Vein endothelial cell (primary cell): ENCODE data around the gene APOC4. TPM values are rescaled to one million over a fixed set of nuclear protein-coding genes. Genes with fewer than 3 reads are reported as not detected.

Experiments used
- total RNA-seq: library from RNA; depleted of rRNA; stranded (reverse); fragments of >200 nt; gene quantifications from 2 replicates; pipeline ENCODE4 v1.2.3, GENCODE V29; 2012

Gene APOC4, protein sequence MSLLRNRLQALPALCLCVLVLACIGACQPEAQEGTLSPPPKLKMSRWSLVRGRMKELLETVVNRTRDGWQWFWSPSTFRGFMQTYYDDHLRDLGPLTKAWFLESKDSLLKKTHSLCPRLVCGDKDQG
- total RNA-seq, result not detected in 2 replicates

DNA sequence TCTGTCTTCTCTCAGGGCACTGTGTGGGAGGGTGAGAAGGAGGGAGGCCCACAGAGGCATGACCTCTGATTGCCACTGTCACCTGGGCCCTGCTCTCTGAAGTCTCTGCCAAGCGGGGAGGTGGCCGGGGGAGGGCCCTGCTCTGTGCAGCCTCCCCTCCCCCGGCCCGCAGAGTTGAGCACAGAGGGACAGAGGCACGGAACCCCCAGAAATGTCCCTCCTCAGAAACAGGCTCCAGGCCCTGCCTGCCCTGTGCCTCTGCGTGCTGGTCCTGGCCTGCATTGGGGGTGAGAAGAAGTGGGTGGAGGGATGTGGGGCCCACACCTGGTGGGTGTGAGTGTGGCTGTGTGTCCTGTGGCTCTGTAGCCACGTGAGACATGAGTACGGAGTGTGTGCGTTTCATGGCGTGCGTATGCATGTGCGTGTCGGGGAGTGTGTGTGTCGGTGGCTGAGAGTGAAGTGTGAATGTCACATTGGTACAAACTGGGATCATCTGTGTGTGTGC is at the start of gene APOC4:
TSS of gene APOC4 (plus strand) at position 171 of the 505 bp plus-strand sequence. CDS start at position 212, 41 bp downstream.

DNA sequence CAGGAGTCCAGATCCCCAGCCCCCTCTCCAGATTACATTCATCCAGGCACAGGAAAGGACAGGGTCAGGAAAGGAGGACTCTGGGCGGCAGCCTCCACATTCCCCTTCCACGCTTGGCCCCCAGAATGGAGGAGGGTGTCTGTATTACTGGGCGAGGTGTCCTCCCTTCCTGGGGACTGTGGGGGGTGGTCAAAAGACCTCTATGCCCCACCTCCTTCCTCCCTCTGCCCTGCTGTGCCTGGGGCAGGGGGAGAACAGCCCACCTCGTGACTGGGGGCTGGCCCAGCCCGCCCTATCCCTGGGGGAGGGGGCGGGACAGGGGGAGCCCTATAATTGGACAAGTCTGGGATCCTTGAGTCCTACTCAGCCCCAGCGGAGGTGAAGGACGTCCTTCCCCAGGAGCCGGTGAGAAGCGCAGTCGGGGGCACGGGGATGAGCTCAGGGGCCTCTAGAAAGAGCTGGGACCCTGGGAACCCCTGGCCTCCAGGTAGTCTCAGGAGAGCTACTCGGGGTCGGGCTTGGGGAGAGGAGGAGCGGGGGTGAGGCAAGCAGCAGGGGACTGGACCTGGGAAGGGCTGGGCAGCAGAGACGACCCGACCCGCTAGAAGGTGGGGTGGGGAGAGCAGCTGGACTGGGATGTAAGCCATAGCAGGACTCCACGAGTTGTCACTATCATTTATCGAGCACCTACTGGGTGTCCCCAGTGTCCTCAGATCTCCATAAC is 36.4 kb upstream of the APOC4 start, which contains the start of gene APOE:
TSS of gene APOE (plus strand) at position 360 of the 724 bp plus-strand sequence. CDS start 829 bp downstream, outside the sequence.

DNA sequence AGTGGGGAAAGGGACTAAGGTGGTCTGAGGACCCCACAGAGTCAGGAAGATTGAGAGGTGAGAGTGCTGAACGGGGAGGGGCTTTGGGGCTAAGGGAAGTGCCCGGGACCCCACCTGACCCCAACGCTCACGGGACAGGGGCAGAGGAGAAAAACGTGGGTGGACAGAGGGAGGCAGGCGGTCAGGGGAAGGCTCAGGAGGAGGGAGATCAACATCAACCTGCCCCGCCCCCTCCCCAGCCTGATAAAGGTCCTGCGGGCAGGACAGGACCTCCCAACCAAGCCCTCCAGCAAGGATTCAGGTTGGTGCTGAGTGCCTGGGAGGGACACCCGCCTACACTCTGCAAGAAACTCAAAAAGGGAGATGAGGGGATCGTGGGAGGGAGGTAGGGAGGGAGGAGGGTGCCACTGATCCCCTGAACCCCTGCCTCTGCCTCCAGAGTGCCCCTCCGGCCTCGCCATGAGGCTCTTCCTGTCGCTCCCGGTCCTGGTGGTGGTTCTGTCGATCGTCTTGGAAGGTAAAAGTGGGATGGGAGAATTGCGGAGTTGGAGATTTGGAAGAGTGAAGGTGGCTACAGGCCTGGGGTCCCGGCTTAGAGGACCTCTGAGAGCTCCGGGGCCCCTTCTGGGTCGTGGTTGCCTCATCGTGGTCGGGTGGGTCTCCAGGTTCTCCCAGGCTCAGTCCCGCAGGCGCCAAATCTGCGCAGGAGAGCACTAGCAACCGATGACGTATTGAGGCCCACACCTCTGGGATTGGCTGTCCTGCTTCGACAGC is 27.4 kb upstream of the APOC4 start, which contains the start of gene APOC1:
TSS of gene APOC1 (plus strand) at position 176 of the 774 bp plus-strand sequence. CDS start at position 460, 284 bp downstream.

DNA sequence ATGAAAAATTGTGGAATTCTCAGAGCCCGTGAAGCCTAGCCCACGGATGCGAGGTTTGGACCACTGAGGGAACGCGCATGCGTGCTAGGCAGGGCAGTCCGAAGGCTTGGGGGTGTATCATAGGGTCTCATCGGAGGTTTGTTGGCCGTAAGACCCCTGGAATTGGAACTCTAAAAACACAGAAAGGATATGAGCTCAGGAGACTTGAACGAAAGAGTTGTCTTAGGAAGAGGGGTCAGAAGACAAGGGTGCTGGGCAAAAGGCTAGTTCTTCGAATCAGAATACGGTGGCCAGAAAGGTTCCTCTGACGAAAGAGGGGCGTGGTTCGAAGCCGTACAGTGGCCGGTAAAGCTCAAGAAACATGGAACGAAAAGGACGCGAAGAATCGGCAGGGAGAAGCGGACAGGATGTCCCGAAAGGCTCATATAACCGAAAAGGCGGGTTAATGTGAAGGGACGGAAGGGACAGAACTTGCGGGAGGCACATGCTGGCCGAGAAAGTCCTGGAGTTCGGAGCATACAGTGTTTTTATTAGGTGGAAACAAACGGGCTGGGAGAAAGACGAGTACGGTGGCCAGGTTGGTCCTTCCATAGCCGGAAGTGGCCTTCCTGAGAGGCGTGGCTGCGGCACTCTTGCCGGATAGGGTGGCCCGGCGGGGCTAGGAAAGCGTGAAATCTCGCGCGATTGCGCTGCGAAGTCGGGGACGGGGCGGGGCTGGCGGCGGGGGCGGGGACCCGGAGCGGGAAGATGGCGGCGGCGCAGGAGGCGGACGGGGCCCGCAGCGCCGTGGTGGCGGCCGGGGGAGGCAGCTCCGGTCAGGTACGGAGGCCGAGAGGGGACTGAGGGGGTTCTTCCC is 12.8 kb downstream of the APOC4 start, which contains the start of gene CLPTM1:
TSS of gene CLPTM1 (plus strand) at position 732 of the 856 bp plus-strand sequence. CDS start at position 748, 16 bp downstream.

Other genes with a start within 250 kb of the APOC4 start
- under 0.01 TPM in 1 of 2 replicates, not detected in the other for gene CEACAM16, start 243.1 kb upstream of the APOC4 start, total RNA-seq
- gene BCL3, start 193.5 kb upstream of the APOC4 start, total RNA-seq, result 4.8 and 5.6 TPM in 2 replicates
- gene CBLC, start 164.3 kb upstream of the APOC4 start, total RNA-seq, result not detected in 2 replicates
- 29.4 and 41.2 TPM in 2 replicates for gene BCAM, start 133.1 kb upstream of the APOC4 start, total RNA-seq
- 141 and 176 TPM in 2 replicates for gene NECTIN2, start 95.9 kb upstream of the APOC4 start, total RNA-seq
- 88.1 and 88.8 TPM in 2 replicates for gene TOMM40, start 51.0 kb upstream of the APOC4 start, total RNA-seq
- gene APOE, start 36.4 kb upstream of the APOC4 start, total RNA-seq, result 0.67 and 0.98 TPM in 2 replicates
- gene APOC1, start 27.6 kb upstream of the APOC4 start, total RNA-seq, result 0.33 and 0.86 TPM in 2 replicates
- gene APOC2, start 3.8 kb downstream of the APOC4 start, total RNA-seq, result not detected in 2 replicates
- 51.3 and 58.8 TPM in 2 replicates for gene CLPTM1, start 13.1 kb downstream of the APOC4 start, total RNA-seq
- gene RELB, start 59.2 kb downstream of the APOC4 start, total RNA-seq, result 12.4 and 14.7 TPM in 2 replicates
- gene CLASRP, start 96.8 kb downstream of the APOC4 start, total RNA-seq, result 19.6 and 31.4 TPM in 2 replicates
- 0.33 and 0.48 TPM in 2 replicates for gene ZNF296, start 134.2 kb downstream of the APOC4 start, total RNA-seq
- 21.6 and 27.9 TPM in 2 replicates for gene GEMIN7, start 137.0 kb downstream of the APOC4 start, total RNA-seq
- 37.4 and 50.3 TPM in 2 replicates for gene PPP1R37, start 150.9 kb downstream of the APOC4 start, total RNA-seq
- gene NKPD1, start 218.7 kb downstream of the APOC4 start, total RNA-seq, result 0.65 TPM in 1 of 2 replicates, not detected in the other
- 11.9 and 28.4 TPM in 2 replicates for gene TRAPPC6A, start 236.0 kb downstream of the APOC4 start, total RNA-seq
- gene BLOC1S3, start 236.5 kb downstream of the APOC4 start, total RNA-seq, result 8.8 and 9.1 TPM in 2 replicates